GM18951 (cell line): ENCODE measurements around the gene GPR17.

ENCODE experiments used
- POLR2A ChIP-seq: IDR thresholded peaks from 4 replicates; pipeline ENCODE4 v1.6.1; 2011; ENCODE audit warnings: mild to moderate bottlenecking; ENCODE audit not compliant: insufficient read length, insufficient read depth; ENCODE audit errors: extremely low read depth
- in situ Hi-C: fragments of 300-500 bp; cut with MboI; formaldehyde crosslinking; loops from one replicate; pipeline ENCODE4 v1.12.0; 2022; ENCODE audit warnings: low sequenced_read_pairs, mixed read lengths, inconsistent platforms; ENCODE audit not compliant: unreplicated experiment

Gene GPR17

DNA sequence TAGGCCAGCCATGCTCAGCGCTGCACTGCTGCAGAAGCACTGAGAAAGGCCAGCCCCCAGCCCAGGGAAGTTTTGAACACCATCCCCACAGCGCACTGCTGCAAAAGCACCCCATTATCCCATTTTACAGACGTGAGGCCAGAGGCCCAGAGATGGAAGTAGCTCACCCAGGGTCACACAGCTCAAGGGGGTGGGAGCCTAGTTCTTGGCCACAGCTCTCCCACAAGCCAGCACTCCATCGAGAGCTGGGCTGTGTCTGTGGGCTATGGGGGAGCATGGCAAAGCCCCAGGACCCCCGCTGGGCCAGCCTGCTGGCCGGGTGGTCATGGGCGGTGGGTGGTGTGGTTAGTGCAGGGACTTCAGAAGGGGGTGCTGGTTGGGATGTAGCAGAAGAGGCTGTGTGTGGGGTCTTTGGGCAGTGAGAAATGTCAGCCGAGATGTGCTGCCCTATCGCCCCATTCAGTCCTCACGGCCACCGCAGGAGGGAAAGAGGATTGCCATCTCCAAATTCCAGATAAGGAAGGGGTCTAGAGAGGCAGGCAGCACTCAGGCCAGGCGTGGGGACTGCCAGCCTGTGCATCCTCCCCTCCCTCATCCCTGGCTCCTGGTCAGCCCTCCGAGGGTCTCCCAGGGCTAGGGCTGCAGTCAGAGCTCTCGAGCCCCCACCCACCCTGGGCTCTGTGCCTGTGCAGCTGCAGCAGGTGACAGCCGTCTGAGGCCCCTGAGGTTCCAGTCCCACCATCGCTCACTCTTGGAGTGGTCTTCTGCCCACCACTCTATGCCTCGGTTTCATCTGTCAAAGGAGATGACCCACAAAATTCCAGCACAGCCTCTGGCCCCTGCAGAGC, 17.0 kb upstream of the GPR17 start:
- in situ Hi-C loops: no loop called here
- TF ChIP-seq POLR2A: no peak

DNA sequence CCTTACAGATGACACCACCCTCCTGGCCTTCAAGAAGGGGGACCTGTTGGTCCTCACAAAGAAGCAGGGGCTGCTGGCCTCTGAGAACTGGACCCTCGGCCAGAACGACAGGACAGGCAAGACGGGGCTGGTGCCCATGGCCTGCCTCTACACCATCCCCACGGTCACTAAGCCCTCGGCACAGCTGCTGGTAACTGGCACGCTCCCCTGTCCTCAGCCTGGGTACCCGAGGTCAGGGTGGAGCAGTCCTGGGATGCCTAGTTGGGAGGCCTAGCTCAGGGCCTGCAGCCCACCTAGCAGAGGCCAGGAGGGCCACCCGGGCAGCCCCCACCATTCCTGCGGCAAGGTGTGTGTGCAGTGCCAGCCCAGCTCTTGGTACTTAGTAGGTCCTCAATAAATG, 16.3 kb upstream of the GPR17 start:
- in situ Hi-C loops: no loop called here
- no peak for TF ChIP-seq POLR2A

DNA sequence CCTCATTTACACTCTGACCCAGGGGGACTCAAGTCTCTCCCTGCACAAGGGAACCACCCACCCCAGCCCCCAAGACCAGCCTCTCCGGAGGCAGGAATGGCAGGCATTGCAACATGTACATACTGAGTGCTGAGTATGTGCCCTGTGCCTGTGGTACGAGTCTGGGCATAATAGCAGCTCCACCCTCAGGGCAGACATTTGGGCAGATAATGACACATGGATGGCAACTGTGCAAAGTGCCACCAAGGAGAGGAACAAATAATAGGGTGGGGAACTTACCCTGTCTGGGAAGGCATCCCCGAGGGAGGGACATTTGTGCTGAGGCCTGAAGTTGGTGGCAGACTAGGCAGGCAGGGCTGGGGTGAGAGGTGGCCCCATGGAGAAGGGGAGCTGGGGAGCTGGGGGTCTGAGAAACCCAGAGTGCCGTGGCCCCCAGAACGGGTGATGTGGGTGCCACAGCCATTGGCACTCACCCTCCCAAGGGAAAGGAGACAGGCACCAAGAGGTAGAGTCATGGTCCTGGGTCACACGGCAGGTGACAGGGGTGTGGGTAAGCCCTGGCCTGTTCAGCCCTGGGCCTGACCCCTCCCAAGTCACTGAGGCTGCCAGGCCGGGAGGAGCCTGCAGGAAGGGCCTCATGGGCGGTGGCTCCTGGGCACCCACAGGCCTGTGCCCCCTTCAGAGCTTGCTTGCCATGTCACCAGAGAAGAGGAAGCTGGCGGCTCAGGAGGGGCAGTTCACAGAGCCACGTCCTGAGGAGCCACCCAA, 15.7 kb upstream of the GPR17 start:
- TF ChIP-seq POLR2A: no peak
- in situ Hi-C loops: no loop called here

DNA sequence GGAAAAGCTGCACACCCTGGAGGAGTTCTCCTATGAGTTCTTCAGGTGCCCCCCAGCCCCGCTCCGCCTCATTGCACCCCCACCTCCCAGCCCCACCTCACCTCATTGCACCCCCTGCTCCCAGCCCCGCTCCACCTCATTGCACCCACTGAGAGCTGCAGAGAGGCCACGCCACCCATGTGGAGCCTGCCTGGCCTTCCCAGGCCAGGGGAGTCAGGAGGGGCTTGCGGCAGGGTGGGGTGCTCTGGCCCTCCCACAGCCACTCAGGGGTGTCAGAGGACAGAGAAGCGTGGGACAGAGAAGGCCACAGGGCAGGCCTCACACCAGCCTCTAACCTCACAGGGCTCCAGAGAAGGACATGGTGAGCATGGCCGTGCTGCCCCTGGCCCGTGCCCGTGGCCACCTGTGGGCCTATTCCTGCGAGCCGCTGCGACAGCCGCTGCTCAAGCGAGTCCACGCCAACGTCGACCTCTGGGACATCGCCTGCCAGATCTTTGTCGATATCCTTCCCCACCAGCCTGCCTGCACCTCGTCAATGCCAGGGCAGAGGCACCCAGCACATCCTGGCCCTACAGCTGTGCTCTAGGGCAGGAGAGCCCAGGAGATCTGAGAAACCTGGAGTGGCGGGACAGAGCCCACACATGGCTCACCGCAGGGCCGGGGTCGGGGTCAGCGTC, 15.0 kb upstream of the GPR17 start:
- no peak for TF ChIP-seq POLR2A
- in situ Hi-C loops: no loop called here

DNA sequence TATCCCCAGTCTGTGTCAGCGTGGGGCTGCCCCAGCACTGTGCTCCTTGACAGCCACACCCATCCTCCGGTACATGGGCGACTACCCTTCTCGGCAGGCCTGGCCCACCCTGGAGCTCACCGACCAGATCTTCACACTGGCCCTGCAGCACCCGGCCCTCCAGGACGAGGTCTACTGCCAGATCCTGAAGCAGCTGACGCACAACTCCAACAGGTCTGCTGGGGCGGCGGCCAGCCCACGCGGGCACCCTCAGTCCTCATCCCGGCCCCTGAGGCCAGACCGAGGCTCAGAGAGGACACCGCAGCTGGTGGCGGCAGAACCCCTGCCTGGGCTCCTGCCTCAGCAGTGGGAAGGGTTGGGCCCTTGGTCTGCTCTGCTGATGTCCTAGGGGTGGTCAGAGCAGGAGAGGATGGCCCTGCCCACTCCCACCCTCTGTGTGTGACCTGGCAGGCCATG, 14.4 kb upstream of the GPR17 start:
- in situ Hi-C loops: no loop called here
- no peak for TF ChIP-seq POLR2A

DNA sequence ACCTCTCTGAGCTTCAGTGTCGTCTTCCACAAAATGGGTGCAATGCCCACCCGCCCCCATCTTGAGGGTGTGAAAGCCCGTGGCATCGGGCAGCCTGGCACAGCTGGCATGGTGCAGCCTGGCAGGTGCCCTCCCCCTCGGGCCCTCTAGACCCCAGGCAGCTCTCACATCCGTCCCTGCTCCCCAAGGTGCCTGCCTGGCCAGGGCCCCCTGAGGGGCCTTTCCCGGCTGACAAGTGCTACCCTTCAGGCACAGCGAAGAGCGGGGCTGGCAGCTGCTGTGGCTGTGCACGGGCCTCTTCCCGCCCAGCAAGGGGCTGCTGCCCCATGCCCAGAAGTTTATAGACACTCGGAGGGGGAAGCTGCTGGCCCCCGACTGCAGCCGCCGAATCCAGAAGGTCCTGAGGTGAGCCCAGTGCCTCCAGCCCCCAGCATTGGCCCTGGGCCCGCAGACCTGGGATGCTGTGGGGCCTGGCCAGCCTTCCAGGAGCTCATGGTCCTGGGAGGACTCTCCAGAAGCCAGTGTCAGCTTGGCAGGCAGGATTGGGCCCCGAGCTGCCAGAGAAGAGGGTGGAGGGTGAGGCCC, 13.9 kb upstream of the GPR17 start:
- in situ Hi-C loops: no loop called here
- TF ChIP-seq POLR2A: no peak

DNA sequence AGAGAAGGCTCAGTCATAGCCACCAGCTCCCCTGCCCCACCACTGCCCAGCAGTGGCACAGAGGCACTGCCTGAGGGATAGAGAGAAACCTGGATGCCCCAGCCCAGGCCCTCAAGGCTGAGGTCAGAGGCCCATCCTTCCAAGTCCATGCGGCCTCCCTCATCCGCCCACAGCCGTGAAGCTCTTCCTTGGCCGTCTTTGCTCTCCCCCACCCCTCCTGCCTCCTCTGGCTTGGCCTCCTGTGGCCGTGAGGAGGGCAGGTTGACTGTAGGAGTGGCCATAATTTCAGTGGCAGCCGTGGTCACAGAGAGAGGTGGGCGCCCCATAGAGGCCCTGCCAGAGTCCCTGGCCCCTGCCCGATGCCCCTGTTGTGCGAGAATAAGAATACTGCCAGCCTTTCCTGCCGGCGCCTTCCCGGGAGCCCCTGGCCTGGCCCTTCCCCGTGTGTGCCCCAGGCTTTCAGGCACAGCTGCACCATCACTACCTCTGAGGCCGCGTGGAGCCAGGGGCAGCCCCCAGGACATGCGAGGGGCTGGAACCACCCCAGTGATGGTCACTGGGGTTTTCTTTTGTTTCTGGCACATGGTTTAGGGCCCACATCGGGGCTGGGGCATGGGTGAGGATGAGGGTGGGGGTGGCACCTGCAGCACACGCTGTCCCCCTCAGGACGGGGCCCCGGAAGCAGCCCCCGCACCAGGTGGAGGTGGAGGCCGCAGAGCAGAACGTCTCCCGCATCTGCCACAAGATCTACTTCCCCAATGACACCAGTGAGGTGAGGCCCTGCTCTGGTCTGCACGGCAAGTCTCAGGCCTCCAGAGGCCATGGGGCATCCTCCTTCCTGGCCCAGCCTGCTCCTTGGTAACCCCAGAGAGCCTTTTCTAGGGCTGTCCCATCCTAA, 13.1 kb upstream of the GPR17 start:
- in situ Hi-C loops: no loop called here
- TF ChIP-seq POLR2A: no peak

DNA sequence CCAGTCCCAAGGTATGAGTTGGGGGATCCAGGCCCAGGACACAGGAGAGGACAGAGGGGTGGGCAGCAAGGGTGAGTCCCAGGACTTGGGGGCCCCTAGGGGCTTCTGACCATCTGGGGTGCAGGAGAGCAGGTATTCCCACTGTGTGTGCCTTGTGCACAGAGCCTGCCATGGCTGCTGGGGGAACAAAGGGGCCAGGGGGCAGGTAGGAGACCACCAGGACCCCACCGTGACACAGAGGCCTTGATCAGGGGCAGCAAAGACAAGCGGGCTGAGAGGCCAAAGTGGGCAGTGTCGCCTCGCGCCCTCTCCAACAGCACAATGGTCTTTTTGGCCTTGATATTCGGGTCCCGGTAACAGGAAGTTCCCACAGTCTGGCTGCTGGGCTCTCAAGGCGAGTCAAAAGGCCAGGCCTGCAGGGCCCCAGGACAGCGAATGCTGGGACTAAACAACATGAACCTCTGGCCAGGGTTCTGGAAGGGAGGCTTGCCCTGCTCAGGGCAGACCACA, 12.3 kb upstream of the GPR17 start:
- TF ChIP-seq POLR2A: no peak
- in situ Hi-C loops: no loop called here

DNA sequence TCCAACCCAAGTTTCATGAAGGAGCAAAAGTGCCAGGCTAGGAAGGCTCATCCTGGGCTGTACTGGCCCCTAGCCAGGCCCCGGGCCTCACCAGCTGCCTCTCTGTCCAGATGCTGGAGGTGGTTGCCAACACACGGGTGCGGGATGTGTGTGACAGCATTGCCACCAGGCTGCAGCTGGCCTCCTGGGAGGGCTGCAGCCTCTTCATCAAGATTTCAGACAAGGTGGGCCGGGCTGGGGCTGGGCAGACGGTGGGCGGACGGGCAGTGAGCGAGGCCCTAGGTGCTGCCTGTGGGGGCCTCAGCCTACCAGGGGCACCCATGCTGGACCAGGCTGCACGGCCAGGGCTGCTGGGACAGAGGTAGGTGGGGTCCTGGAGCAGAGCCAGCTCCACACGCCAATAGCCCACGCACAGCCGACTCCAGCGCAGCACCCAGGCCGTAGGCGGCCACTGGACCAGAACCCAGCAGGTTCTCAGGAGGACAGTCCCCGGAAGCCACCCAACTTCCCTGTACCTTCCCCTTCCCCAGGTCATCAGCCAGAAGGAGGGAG, 11.8 kb upstream of the GPR17 start:
- no peak for TF ChIP-seq POLR2A
- in situ Hi-C loops: no loop called here

DNA sequence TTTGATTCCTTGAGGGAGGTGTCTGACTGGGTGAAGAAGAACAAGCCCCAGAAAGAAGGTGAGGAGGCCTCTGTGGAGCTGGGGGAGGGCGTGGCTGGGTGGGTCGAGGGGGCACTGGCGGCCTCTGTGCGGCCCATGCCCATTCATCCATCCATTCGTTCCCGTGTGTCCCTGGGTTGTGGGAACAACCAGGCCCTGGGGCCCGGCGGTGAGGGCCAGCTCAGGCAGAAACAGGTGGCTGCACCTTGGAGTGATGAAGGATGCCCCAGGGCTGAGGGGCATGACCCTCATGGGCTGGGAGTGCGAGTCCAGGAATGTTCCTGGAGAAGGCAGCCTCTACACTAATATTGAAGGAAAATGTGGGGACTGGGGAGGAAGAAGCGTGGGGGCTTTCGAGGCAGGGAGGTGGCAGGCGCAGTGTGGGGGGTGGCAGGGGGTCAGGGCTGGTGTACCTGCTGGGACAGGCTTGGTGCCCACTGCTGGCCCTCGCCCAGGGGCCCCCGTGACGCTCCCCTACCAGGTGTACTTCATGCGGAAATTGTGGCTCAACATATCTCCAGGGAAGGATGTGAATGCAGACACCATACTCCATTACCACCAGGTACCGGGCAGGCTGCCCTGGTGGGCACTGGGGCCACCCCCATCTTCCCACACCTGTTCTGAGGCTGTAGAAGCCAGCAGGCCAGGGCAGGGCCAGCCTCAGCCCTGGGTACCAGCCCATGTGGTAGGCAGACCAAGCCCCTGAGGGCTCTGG, 11.2 kb upstream of the GPR17 start:
- in situ Hi-C loops: no loop called here
- no peak for TF ChIP-seq POLR2A
